H1 (cell line): ENCODE results near the gene SREK1IP1. TPM values are rescaled to one million over a fixed set of nuclear protein-coding genes. Genes with fewer than 3 reads are reported as not detected.

Experiments
- HDAC6 ChIP-seq: IDR thresholded peaks from one replicate; pipeline ENCODE4 v1.7.1; 2012; ENCODE audit warnings: low read depth, mild to moderate bottlenecking, inconsistent platforms, low read length, moderate library complexity
- JUN ChIP-seq: IDR thresholded peaks from 2 replicates; pipeline ENCODE4 v1.6.1; 2011; ENCODE audit warnings: low read depth, mild to moderate bottlenecking, improper control_type of control experiment, low read length
- RFX5 ChIP-seq: IDR thresholded peaks from 2 replicates; pipeline ENCODE4 v1.6.1; 2011; ENCODE audit warnings: low read depth, low read length, improper control_type of control experiment, borderline replicate concordance
- TAF7 ChIP-seq: optimal IDR thresholded peaks from 2 replicates; pipeline ENCODE3; 2011; ENCODE audit warnings: low read depth, mild to moderate bottlenecking, inconsistent platforms, low read length, moderate library complexity, borderline replicate concordance
- TCF12 ChIP-seq: IDR thresholded peaks from 2 replicates; pipeline ENCODE4 v1.6.1; 2011; ENCODE audit warnings: low read depth, mild to moderate bottlenecking, low read length
- ZNF274 ChIP-seq: IDR thresholded peaks from 2 replicates; pipeline ENCODE4 v1.7.0; 2012; ENCODE audit warnings: low read length, borderline replicate concordance; ENCODE audit errors: extremely low read depth
- polyA plus RNA-seq, 7 experiments: library from polyadenylated mRNA; depleted of rRNA in 3 of 7; stranded (reverse) in 5 of 7; unstranded in 2 of 7; fragments of >200 nt in 5 of 7; fragments of 200-250 nt in 2 of 7; gene quantifications; 1 replicate in 5 of 7; 2 replicates in 1 of 7; 4 replicates in 1 of 7; pipeline versions ENCODE4 v1.2.1 to v1.2.3, GENCODE V29; 2011 to 2013; ENCODE audit warnings: missing spikeins in 2 of 7, mixed read lengths in 2 of 7
- total RNA-seq: library from RNA; stranded (reverse); fragmentation: NEBNext Ultra II Directional; extraction: Animal tissue kit (Norgen Biotek cat#: 25700); gene quantifications from 2 replicates; pipeline ENCODE4 v1.2.1, GENCODE V29; 2021
- TF ChIP-seq, protein P1 (sequence below): IDR thresholded peaks from 2 replicates; pipeline ENCODE4 v1.6.1; 2012; ENCODE audit warnings: inconsistent platforms

Gene SREK1IP1
- total and polyA plus RNA-seq, 2 of the 8 experiments (the other 6 are each of a cell fraction or from before 2014, with no cell fraction given): 6.2 to 39.0 TPM

GRCh38 chr5:64746446-64746845 lies 22.0 kb downstream of the SREK1IP1 start (continued):
- TF ChIP-seq, protein P1, sequence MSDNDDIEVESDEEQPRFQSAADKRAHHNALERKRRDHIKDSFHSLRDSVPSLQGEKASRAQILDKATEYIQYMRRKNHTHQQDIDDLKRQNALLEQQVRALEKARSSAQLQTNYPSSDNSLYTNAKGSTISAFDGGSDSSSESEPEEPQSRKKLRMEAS: no peak
- TF ChIP-seq TCF12 (no peak), TAF7 (no peak), RFX5 (no peak), HDAC6 (no peak), ZNF274 (no peak), JUN (no peak)
- TF ChIP-seq, all 59 proteins: peak for 0
